GM20000 (cell line): ENCODE data around the gene MAD1L1.

ENCODE experiments used
- DNase-seq: peaks from one replicate; pipeline ENCODE4 v3.0.0; 2012; ENCODE audit warnings: low spot score
- TF ChIP-seq, protein P1 (sequence below): IDR thresholded peaks from 2 replicates; pipeline ENCODE4 v1.5.1; 2012; ENCODE audit warnings: mild to moderate bottlenecking, control low read depth; ENCODE audit errors: extremely low read depth, missing control alignments

Gene MAD1L1

DNA sequence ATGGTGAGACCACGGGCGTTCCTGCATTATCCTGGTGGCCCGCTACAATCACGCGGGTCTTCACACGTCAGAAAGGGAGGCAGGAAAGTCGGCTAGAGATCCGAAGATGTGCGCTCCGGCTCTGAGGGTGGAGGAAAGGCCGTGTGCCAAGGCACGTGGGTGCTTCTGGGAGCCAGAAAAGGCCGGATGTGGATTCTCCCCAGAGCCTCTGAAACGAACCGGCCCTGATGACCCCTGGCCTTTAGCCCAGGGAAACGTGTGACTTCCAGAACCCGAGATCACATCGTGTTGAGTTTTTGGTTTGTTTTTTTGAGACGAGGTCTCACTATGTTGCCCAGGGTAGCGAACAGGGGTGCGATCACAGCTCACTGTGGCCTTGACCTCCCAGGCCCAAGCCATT lies 318.4 kb downstream of the MAD1L1 start:
- TF ChIP-seq, protein P1, sequence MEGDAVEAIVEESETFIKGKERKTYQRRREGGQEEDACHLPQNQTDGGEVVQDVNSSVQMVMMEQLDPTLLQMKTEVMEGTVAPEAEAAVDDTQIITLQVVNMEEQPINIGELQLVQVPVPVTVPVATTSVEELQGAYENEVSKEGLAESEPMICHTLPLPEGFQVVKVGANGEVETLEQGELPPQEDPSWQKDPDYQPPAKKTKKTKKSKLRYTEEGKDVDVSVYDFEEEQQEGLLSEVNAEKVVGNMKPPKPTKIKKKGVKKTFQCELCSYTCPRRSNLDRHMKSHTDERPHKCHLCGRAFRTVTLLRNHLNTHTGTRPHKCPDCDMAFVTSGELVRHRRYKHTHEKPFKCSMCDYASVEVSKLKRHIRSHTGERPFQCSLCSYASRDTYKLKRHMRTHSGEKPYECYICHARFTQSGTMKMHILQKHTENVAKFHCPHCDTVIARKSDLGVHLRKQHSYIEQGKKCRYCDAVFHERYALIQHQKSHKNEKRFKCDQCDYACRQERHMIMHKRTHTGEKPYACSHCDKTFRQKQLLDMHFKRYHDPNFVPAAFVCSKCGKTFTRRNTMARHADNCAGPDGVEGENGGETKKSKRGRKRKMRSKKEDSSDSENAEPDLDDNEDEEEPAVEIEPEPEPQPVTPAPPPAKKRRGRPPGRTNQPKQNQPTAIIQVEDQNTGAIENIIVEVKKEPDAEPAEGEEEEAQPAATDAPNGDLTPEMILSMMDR = no peak
- no peak for DNase-seq

GRCh38 chr7:1913466-1914282 lies 319.1 kb downstream of the MAD1L1 start:
- TF ChIP-seq, protein P1 = no peak
- DNase-seq = no peak

DNA sequence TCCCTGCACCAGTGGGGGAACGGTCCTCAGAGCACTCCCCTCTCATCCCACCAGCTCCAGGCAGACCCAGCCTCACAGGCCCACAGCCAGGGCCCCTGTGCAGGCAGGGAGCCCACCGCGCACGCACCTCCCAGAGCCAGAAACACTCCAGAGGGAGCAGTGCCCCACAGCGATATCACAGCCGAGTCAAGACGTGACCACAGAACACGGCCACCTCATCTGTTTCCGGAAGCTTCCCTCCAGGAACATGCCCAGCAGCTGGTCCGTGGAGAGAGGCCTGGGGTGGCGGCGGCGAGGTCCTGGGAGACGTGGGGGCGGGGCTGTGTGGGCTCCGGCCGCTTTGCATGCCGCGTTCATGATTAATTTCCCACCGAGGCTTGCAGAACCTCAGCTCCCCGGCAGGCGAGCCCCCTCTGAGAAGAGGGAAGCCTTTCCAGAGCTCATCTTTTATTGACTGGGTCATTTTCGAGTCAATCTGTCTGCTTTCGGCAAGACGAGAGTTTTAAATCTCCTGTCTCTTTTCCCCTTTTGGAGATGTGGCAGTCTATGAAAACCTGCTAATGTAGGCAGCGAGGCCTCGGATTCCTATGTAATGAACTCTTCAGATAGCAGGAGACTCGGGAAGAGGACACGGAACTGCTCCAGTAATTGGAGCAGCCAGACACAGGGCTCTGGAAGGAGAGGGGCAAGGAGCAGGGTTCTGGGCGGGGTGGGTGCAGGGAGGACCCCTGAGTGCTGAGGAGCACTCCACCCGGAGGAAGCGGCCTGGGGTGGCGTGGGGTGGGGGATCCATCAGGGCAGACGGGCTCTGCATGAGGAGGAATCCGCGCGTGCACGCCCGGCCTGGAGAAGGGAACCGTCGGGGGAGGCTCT lies 319.9 kb downstream of the MAD1L1 start:
- TF ChIP-seq, protein P1 = no peak
- no peak for DNase-seq

DNA sequence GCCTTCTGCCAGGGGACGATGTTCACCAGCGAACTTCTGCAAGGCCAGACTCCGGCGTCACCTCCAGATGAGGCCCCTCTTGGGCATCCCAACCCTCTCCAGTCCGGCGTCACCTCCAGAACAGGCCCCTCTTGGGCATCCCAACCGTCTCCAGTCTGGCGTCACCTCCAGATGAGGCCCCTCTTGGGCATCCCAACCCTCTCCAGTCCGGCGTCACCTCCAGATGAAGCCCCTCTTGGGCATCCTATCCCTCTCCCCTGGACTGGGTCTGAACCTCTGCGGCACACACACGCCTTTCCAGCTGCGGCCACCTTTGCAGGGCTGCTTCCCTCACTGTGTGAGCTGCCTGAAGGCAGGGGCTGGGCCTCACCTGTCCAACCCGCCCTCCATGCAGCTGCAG lies 321.2 kb downstream of the MAD1L1 start:
- no peak for DNase-seq
- TF ChIP-seq, protein P1 = no peak

- TF ChIP-seq, protein P1 = no peak
- DNase-seq = no peak
Measured at GRCh38 chr7:1910827-1911226, 321.9 kb downstream of the MAD1L1 start.

DNA sequence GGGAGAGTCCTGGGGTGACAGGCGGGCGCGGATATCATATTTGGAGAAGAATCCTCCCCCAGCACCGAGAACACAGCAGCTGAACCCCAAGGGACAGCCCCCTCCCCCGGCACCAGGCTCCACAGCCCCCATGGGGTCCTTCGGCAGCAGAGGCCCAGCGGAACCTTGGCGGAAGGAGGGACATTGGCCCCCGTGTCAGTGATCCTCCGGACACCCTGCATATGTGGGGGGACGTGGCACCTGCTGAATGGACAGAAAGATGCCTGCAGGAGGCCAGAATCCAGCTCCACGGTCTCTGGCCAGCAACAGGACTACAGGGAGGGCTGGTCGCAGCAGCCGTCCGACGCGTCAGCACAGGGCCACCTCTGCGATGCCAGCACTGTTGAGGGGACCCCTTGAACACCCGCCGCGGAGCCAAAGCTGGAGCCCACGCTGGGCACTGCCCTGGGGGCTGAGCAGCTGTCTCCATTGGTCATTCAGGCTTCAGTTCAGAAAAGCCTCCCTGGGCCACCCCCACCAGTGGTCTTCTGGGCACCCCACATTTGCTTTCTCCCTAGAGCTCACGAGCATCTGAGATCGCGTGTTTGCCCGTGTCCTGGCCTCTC lies 322.6 kb downstream of the MAD1L1 start:
- TF ChIP-seq, protein P1 = no peak
- DNase-seq = no peak
